SK-N-SH (cell line): ENCODE data around the gene WNT4. TPM values are rescaled to one million over a fixed set of nuclear protein-coding genes. Genes with fewer than 3 reads are reported as not detected.

Source experiments
- polyA plus RNA-seq, 3 experiments: library from polyadenylated mRNA; depleted of rRNA; stranded (reverse); fragments of >200 nt; gene quantifications; 2 replicates each; pipeline ENCODE4 v1.2.3, GENCODE V29; 2012

WNT4 gene
- polyA plus RNA-seq, 1 of the 3 experiments (the other 2 are of a cell fraction): 0.03 TPM

Other genes starting within 250 kb of the WNT4 start
- 10.7 and 28.9 TPM in 2 replicates for gene HSPG2, start 205.8 kb downstream of the WNT4 start, polyA plus RNA-seq (2012; rRNA removed)
- gene CELA3B, start 166.1 kb downstream of the WNT4 start, polyA plus RNA-seq (2012; rRNA removed): not detected in 2 replicates
- not detected in 2 replicates for gene CELA3A, start 141.4 kb downstream of the WNT4 start, polyA plus RNA-seq (2012; rRNA removed)
- 113 and 148 TPM in 2 replicates for gene CDC42, start 90.4 kb downstream of the WNT4 start, polyA plus RNA-seq (2012; rRNA removed)